ENCODE data around the gene CHERP. TPM values are rescaled to one million over a fixed set of nuclear protein-coding genes. Genes with fewer than 3 reads are reported as not detected.
A peak's percentile ranks its signal among the peaks of the same experiment; 100 is the strongest.

The CHERP gene
- total and polyA plus RNA-seq, 2 experiments from 2014 or later = 31.6 to 41.2 TPM

DNA sequence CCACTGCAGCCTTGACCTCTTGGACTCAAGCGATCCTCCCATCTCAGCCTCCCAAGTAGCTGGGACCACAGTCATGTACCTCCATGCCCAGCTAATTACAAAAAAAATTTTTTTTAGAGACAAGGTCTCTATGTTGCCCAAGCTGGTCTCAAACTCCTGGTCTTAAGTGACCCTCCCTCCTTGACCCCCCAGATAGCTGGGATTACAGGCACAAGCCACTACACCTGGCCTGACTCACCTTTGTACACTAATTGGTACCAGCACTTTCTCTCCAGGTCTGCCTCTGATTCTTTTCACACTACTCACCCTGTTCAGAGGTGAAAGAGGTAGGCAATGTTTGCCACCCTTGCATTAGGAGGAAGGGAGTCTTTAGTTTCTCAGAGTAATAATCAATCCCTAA, 64.9 kb downstream of the CHERP start:
- H3K79me2 ChIP-seq (replicated peaks; ENCODE audit: insufficient read depth) = no peaks in the 10 kb centered on the region
- no peaks in the 10 kb centered on the region for H3F3A ChIP-seq (replicated peaks; ENCODE audit: low read depth)
- ATAC-seq = no peak
- no peaks in the 10 kb centered on the region for H3K9me2 ChIP-seq (ENCODE audit: insufficient read depth)
- DNase-seq (ENCODE audit: low spot score) = no peak
- Mint-ChIP-seq H3K36me3 (ENCODE audit: low read depth) (no peaks in the 10 kb centered on the region; the same call in 2 of the 3 replicates), H3K9me3 (peaks cover 5% of the 10 kb centered on the region; the same call in 1 of the 3 replicates), H3K27ac (no peak overlapping the region), H3K4me1 (no peaks in the 10 kb centered on the region), H3K27me3 (ENCODE audit: insufficient read depth, low read depth, poor library complexity) (peaks cover 7% of the 10 kb centered on the region), H3K4me3 (no peak overlapping the region)
- no peak for TF ChIP-seq JUNB (IDR thresholded peaks at IDR 0.05; ENCODE audit: unreplicated experiment)
- TF ChIP-seq CREB1 (CRISPR knock-in tag; IDR thresholded peaks at IDR 0.05; ENCODE audit: low read depth) = no peak
- TF ChIP-seq ZNF331 (CRISPR knock-in tag; IDR thresholded peaks at IDR 0.05; ENCODE audit: low read depth) = no peak
- no peak for TF ChIP-seq ZNF462 (CRISPR knock-in tag; IDR thresholded peaks at IDR 0.05)
- no peak overlapping the region for H3K4me2 ChIP-seq
- H2AFZ ChIP-seq = no peak overlapping the region
- 0 out of 2 replicates have a peak, but pooled peaks cover 4% of the 10 kb centered on the region for H3K4me1 ChIP-seq (ENCODE audit: insufficient read depth)
- no peak overlapping the region for H3K27ac ChIP-seq (ENCODE audit: low read depth)
- H3K27me3 ChIP-seq (ENCODE audit: insufficient read depth) = no peaks in the 10 kb centered on the region
- H3K4me3 ChIP-seq = no peak overlapping the region
- no peaks in the 10 kb centered on the region for H3K36me3 ChIP-seq (ENCODE audit: insufficient read depth)
- no peaks in the 10 kb centered on the region for H4K20me1 ChIP-seq (replicated peaks; ENCODE audit: insufficient read depth)

DNA sequence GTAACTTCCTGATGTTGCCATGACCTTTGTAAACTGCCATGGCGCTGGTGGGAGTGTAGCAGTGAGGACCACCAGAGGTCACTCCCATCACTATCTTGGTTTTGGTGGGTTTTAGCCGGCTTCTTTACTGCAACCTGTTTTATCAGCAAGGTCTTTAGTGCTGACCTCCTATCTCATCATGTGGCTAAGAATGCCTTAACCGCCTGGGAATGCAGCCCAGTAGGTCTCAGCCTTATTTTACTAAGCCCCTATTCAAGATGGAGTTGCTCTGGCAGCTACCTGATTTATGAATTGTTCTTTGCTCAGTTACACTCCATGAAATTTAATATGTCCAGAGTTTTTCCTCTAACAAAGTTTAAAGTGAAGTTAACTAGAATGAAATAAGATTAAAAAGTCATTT, 65.8 kb downstream of the CHERP start:
- Histone ChIP-seq H3K4me2 (no peak overlapping the region), H3K4me1 (ENCODE audit: insufficient read depth) (0 out of 2 replicates have a peak, but pooled peaks cover 5% of the 10 kb centered on the region), H4K20me1 (replicated peaks; ENCODE audit: insufficient read depth) (no peaks in the 10 kb centered on the region), H3K27ac (ENCODE audit: low read depth) (no peak overlapping the region), H2AFZ (no peak overlapping the region; the same call in 1 of the 2 replicates), H3K36me3 (ENCODE audit: insufficient read depth) (no peaks in the 10 kb centered on the region), H3K9me2 (ENCODE audit: insufficient read depth) (no peaks in the 10 kb centered on the region), H3F3A (replicated peaks; ENCODE audit: low read depth) (no peaks in the 10 kb centered on the region), H3K27me3 (ENCODE audit: insufficient read depth) (no peaks in the 10 kb centered on the region), H3K79me2 (replicated peaks; ENCODE audit: insufficient read depth) (no peaks in the 10 kb centered on the region), H3K4me3 (no peak overlapping the region)
- no peak for ATAC-seq
- Mint-ChIP-seq H3K4me1 (no peaks in the 10 kb centered on the region), H3K27ac (no peak overlapping the region), H3K36me3 (ENCODE audit: low read depth) (no peaks in the 10 kb centered on the region; the same call in 2 of the 3 replicates), H3K9me3 (peaks cover 5% of the 10 kb centered on the region; the same call in 1 of the 3 replicates), H3K4me3 (no peak overlapping the region), H3K27me3 (ENCODE audit: insufficient read depth, low read depth, poor library complexity) (peaks cover 7% of the 10 kb centered on the region)
- DNase-seq (ENCODE audit: low spot score) = no peak
- TF ChIP-seq, protein P1, sequence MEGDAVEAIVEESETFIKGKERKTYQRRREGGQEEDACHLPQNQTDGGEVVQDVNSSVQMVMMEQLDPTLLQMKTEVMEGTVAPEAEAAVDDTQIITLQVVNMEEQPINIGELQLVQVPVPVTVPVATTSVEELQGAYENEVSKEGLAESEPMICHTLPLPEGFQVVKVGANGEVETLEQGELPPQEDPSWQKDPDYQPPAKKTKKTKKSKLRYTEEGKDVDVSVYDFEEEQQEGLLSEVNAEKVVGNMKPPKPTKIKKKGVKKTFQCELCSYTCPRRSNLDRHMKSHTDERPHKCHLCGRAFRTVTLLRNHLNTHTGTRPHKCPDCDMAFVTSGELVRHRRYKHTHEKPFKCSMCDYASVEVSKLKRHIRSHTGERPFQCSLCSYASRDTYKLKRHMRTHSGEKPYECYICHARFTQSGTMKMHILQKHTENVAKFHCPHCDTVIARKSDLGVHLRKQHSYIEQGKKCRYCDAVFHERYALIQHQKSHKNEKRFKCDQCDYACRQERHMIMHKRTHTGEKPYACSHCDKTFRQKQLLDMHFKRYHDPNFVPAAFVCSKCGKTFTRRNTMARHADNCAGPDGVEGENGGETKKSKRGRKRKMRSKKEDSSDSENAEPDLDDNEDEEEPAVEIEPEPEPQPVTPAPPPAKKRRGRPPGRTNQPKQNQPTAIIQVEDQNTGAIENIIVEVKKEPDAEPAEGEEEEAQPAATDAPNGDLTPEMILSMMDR (conservative IDR thresholded peaks at IDR 0.05; ENCODE audit: low read depth in 2 of 2) = peak in 1 of 2 experiments; percentile 31; a peak in 2 of 4 replicates
- TF ChIP-seq, protein P2, sequence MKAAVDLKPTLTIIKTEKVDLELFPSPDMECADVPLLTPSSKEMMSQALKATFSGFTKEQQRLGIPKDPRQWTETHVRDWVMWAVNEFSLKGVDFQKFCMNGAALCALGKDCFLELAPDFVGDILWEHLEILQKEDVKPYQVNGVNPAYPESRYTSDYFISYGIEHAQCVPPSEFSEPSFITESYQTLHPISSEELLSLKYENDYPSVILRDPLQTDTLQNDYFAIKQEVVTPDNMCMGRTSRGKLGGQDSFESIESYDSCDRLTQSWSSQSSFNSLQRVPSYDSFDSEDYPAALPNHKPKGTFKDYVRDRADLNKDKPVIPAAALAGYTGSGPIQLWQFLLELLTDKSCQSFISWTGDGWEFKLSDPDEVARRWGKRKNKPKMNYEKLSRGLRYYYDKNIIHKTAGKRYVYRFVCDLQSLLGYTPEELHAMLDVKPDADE (IDR thresholded peaks at IDR 0.05) = no peak
- TF ChIP-seq NANOG (IDR thresholded peaks at IDR 0.05; ENCODE audit: borderline replicate concordance) = no peak
- no peak for TF ChIP-seq JUNB (IDR thresholded peaks at IDR 0.05; ENCODE audit: unreplicated experiment)

All from GM23338 (cell line).